A549 (cell line): ENCODE measurements around the gene ZFHX3.

ENCODE experiments used
- CBX2 ChIP-seq: fragments of 200-600 bp; sonication (generic); IDR thresholded peaks from 2 replicates; pipeline ENCODE4 v1.6.1; 2016; ENCODE audit warnings: low read depth, mild to moderate bottlenecking, borderline replicate concordance
- EP300 ChIP-seq, 2 experiments: fragments of >200 bp; sonication (Bioruptor Twin); formaldehyde crosslinking; IDR thresholded peaks; 2 replicates in 1 of 2; 3 replicates in 1 of 2; pipeline ENCODE4 v1.6.1; 2016 to 2017
- ESRRA ChIP-seq: fragments of 150-350 bp; IDR thresholded peaks from 2 replicates; pipeline ENCODE4 v1.6.1; 2014; ENCODE audit warnings: mild to moderate bottlenecking, low read length, borderline replicate concordance
- HDAC2 ChIP-seq: fragments of 200-600 bp; sonication (generic); IDR thresholded peaks from 2 replicates; pipeline ENCODE4 v1.6.1; 2016
- JUN ChIP-seq, 2 experiments: fragments of >200 bp; sonication (Bioruptor Twin); formaldehyde crosslinking; IDR thresholded peaks; 2 replicates in 1 of 2; 3 replicates in 1 of 2; pipeline ENCODE4 v1.6.1; 2016 to 2017
- MAX ChIP-seq: IDR thresholded peaks from 2 replicates; pipeline ENCODE4 v1.6.1; 2012
- MAZ ChIP-seq: fragments of 150-350 bp; IDR thresholded peaks from 2 replicates; pipeline ENCODE4 v1.6.1; 2014; ENCODE audit warnings: antibody characterized with exemption, low read depth, low read length, borderline replicate concordance
- NR3C1 ChIP-seq: fragments of >200 bp; sonication (Bioruptor Twin); formaldehyde crosslinking; IDR thresholded peaks from 3 replicates; pipeline ENCODE4 v1.6.1; 2017
- POLR2A ChIP-seq: IDR thresholded peaks from 2 replicates; pipeline ENCODE4 v1.6.1; 2012; ENCODE audit warnings: mild to moderate bottlenecking, low read length
- RAD21 ChIP-seq, 2 experiments: fragments of >200 bp in 1 of 2; sonication (Bioruptor Twin) in 1 of 2; formaldehyde crosslinking in 1 of 2; IDR thresholded peaks in 1 of 2; conservative IDR thresholded peaks in 1 of 2; 2 replicates in 1 of 2; 3 replicates in 1 of 2; pipeline ENCODE4 v1.6.1; 2012 to 2018; ENCODE audit warnings: inconsistent platforms in 1 of 2
- REST ChIP-seq: fragments of 200-600 bp; sonication (generic); IDR thresholded peaks from 2 replicates; pipeline ENCODE4 v1.6.1; 2016; ENCODE audit warnings: antibody characterized with exemption, mild to moderate bottlenecking, moderate library complexity
- TP53 ChIP-seq: fragments of 250-450 bp; sonication (Bioruptor Pico); IDR thresholded peaks from 2 replicates; pipeline ENCODE4 v1.5.0; 2021; ENCODE audit warnings: mild to moderate bottlenecking, moderate library complexity
- ZFP36 ChIP-seq: fragments of 450-650 bp; IDR thresholded peaks from 2 replicates; pipeline ENCODE4 v1.6.1; 2014; ENCODE audit warnings: borderline replicate concordance; ENCODE audit not compliant: partially characterized antibody
- TF ChIP-seq, protein P1 (sequence below): fragments of >200 bp; sonication (Bioruptor Twin); formaldehyde crosslinking; IDR thresholded peaks from 3 replicates; pipeline ENCODE4 v1.5.1; 2016

DNA sequence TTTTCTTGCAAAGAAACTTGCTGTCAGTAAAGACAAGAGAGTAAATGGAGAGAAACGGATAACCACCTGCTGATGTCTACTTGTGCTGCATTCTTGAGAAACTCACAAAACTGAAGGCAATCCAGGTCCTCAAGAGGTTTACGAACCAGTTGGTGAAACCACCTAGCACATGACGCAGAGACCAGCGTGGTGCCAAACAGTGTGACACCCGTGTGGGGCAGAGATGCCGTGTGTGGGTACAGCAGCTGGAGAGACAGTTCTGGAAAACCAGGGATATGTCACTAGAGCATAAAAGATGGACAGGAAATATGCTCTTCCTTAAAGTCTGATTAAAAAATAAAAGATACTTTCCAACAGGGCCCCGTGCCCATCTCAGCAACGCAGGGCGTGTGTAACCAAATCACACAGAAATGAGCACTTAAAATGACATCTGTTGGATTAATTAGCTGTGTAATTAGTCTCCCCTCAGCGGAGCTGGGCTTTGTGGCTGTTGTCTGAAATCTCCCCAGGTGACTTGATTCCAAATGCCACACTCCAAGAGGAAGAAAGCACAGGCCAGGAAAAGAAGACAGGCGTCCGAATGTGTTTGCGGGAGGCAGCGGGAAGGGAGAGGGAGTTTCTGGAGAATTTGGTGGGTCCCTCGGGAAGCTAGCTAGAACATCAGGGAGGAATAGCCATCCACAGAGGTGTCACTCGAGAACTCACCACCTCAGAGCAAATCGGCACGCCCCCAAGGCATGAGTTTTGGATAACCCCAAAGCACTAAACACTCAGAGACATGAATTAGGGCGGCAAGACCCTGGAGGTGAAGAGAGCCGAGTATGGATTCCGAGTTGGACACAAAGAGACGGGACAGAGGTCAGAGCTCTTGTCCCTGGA is 109.8 kb downstream of the ZFHX3 start:
- TF ChIP-seq EP300 (IDR thresholded peaks at IDR 0.05), result no peak
- no peak for TF ChIP-seq HDAC2
- TF ChIP-seq JUN (IDR thresholded peaks at IDR 0.05), result no peak
- no peak for TF ChIP-seq POLR2A
- TF ChIP-seq TP53 (CRISPR knock-in tag), result no peak
- TF ChIP-seq, protein P1, sequence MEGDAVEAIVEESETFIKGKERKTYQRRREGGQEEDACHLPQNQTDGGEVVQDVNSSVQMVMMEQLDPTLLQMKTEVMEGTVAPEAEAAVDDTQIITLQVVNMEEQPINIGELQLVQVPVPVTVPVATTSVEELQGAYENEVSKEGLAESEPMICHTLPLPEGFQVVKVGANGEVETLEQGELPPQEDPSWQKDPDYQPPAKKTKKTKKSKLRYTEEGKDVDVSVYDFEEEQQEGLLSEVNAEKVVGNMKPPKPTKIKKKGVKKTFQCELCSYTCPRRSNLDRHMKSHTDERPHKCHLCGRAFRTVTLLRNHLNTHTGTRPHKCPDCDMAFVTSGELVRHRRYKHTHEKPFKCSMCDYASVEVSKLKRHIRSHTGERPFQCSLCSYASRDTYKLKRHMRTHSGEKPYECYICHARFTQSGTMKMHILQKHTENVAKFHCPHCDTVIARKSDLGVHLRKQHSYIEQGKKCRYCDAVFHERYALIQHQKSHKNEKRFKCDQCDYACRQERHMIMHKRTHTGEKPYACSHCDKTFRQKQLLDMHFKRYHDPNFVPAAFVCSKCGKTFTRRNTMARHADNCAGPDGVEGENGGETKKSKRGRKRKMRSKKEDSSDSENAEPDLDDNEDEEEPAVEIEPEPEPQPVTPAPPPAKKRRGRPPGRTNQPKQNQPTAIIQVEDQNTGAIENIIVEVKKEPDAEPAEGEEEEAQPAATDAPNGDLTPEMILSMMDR, result no peak
- no peak for TF ChIP-seq ESRRA
- no peak for TF ChIP-seq CBX2
- TF ChIP-seq RAD21 (conservative IDR thresholded peaks at IDR 0.05 in 1 of 2, IDR thresholded peaks at IDR 0.05 in 1 of 2), result no peak
- no peak for TF ChIP-seq MAX
- TF ChIP-seq REST, result no peak
- no peak for TF ChIP-seq ZFP36
- TF ChIP-seq MAZ, result no peak
- TF ChIP-seq NR3C1, result no peak
